OCI-LY3 (cell line): ENCODE measurements around the gene UBE2K.
A peak's percentile ranks its signal among the peaks of the same experiment; 100 is the strongest.
"Not testable (repeated sequence)": the region's sequence is repeated elsewhere in the genome, so short reads cannot be mapped to it uniquely, and the experiment has no call there.

ENCODE experiments used
- H2AFZ ChIP-seq: fragments of 200-600, 300-600 bp; shearing (Covaris generic); 2 replicates; pipeline ENCODE4 v1.6.0; 2014; ENCODE audit warnings: antibody characterized with exemption, low read depth, low read length
- H3K27ac ChIP-seq: fragments of 200-600, 300-600 bp; sonication (generic); 2 replicates; pipeline ENCODE4 v1.5.1; 2014; ENCODE audit warnings: mild to moderate bottlenecking, low read length, moderate library complexity, mixed read lengths
- H3K27me3 ChIP-seq: fragments of 200-600, 300-600 bp; sonication (generic); 2 replicates; pipeline ENCODE4 v1.6.1; 2014; ENCODE audit warnings: low read depth, low read length, mixed read lengths
- H3K36me3 ChIP-seq: fragments of 200-600, 300-600 bp; sonication (generic); replicated peaks from 2 replicates; pipeline ENCODE3; 2014; ENCODE audit warnings: low read depth, low read length, mixed read lengths
- H3K4me1 ChIP-seq: fragments of 300-600, 200-600 bp; sonication (generic); 2 replicates; pipeline ENCODE4 v1.6.1; 2014; ENCODE audit warnings: low read length, mixed read lengths
- H3K4me2 ChIP-seq: fragments of 200-600, 300-600 bp; sonication (generic); 2 replicates; pipeline ENCODE4 v1.6.1; 2014; ENCODE audit warnings: low read length, mixed read lengths
- H3K4me3 ChIP-seq: fragments of 300-600, 200-600 bp; sonication (generic); 2 replicates; pipeline ENCODE4 v1.5.1; 2014; ENCODE audit warnings: antibody characterized with exemption, mild to moderate bottlenecking, low read length, moderate library complexity
- H3K79me2 ChIP-seq: fragments of 300-600, 200-600 bp; shearing (Covaris generic); 2 replicates; pipeline ENCODE4 v1.6.1; 2014; ENCODE audit warnings: mild to moderate bottlenecking, low read length, mixed read lengths
- H3K9ac ChIP-seq: fragments of 300-600, 200-600 bp; shearing (Covaris generic); 2 replicates; pipeline ENCODE4 v1.6.0; 2014; ENCODE audit warnings: mild to moderate bottlenecking, low read length, moderate library complexity
- H3K9me3 ChIP-seq: fragments of 200-600, 300-600 bp; shearing (Covaris generic); 2 replicates; pipeline ENCODE4 v1.6.1; 2014; ENCODE audit warnings: low read length, mixed read lengths; ENCODE audit not compliant: insufficient read depth
- H4K20me1 ChIP-seq: fragments of 200-600, 300-600 bp; sonication (generic); 2 replicates; pipeline ENCODE4 v1.6.1; 2016; ENCODE audit warnings: low read length, mixed read lengths; ENCODE audit not compliant: insufficient read depth
- CTCF ChIP-seq: fragments of 200-600, 300-600 bp; sonication (generic); IDR thresholded peaks from 2 replicates; pipeline ENCODE4 v1.5.1; 2014; ENCODE audit warnings: antibody characterized with exemption, low read length, low read depth
- EZH2phosphoT487 ChIP-seq: fragments of 200-600 bp; shearing (Covaris generic); IDR thresholded peaks from 2 replicates; pipeline ENCODE4 v1.6.1; 2018; ENCODE audit warnings: antibody characterized with exemption, mixed run types, low read depth

Gene UBE2K

GRCh38 chr4:39697740-39698423 lies at the start of gene UBE2K:
Gene UBE2K, plus strand, starts transcription at chr4:39698136. Its CDS starts 192 bp downstream, at chr4:39698328.
- Histone ChIP-seq H3K79me2 (peaks cover 59% of the 10 kb centered on the region), H3K9me3 (no peaks in the 10 kb centered on the region), H2AFZ (peak within 1 kb of the TSS; percentile 92), H3K4me2 (peak within 1 kb of the TSS; percentile 95), H3K9ac (peak within 1 kb of the TSS; percentile 94), H3K4me1 (peaks cover 28% of the 10 kb centered on the region), H3K36me3 (peaks cover 5% of the 10 kb centered on the region), H3K4me3 (peak within 1 kb of the TSS; percentile 85), H4K20me1 (peaks cover 21% of the 10 kb centered on the region), H3K27ac (peak within 1 kb of the TSS; percentile 83), H3K27me3 (no peaks in the 10 kb centered on the region)
- TF ChIP-seq CTCF (no peak), EZH2phosphoT487 (no peak)

GRCh38 chr4:39648213-39648612 lies 49.7 kb upstream of the UBE2K start:
- no peaks in the 10 kb centered on the region for H3K9me3 ChIP-seq
- H3K36me3 ChIP-seq = no peaks in the 10 kb centered on the region
- no peak overlapping the region for H2AFZ ChIP-seq
- TF ChIP-seq CTCF = no peak
- no peak for TF ChIP-seq EZH2phosphoT487
- no peak overlapping the region for H3K27ac ChIP-seq
- H3K27me3 ChIP-seq = no peaks in the 10 kb centered on the region
- peaks cover under 1% of the 10 kb centered on the region; the same call in 1 of the 2 replicates for H3K4me1 ChIP-seq
- no peak overlapping the region for H3K9ac ChIP-seq
- H3K79me2 ChIP-seq = no peaks in the 10 kb centered on the region
- H3K4me3 ChIP-seq = no peak overlapping the region
- no peaks in the 10 kb centered on the region for H4K20me1 ChIP-seq
- H3K4me2 ChIP-seq = no peak overlapping the region

GRCh38 chr4:39648827-39649558 lies 48.9 kb upstream of the UBE2K start:
- TF ChIP-seq EZH2phosphoT487 (no peak), CTCF (no peak)
- Histone ChIP-seq H3K27me3 (no peaks in the 10 kb centered on the region), H3K27ac (no peak overlapping the region), H3K4me3 (no peak overlapping the region), H3K36me3 (no peaks in the 10 kb centered on the region), H3K79me2 (no peaks in the 10 kb centered on the region), H3K9me3 (no peaks in the 10 kb centered on the region), H4K20me1 (no peaks in the 10 kb centered on the region), H3K4me2 (no peak overlapping the region), H3K4me1 (peaks cover 9% of the 10 kb centered on the region), H3K9ac (no peak overlapping the region), H2AFZ (no peak overlapping the region)

GRCh38 chr4:39649639-39650265 lies 48.2 kb upstream of the UBE2K start:
- H3K4me3 ChIP-seq = no peak overlapping the region
- H3K4me2 ChIP-seq = no peak overlapping the region
- H3K9me3 ChIP-seq = no peaks in the 10 kb centered on the region
- H3K9ac ChIP-seq = no peak overlapping the region
- no peak for TF ChIP-seq EZH2phosphoT487
- no peaks in the 10 kb centered on the region for H3K36me3 ChIP-seq
- H3K27me3 ChIP-seq = no peaks in the 10 kb centered on the region
- H3K4me1 ChIP-seq = peaks cover 16% of the 10 kb centered on the region
- no peak overlapping the region for H2AFZ ChIP-seq
- H3K27ac ChIP-seq = no peak overlapping the region
- H4K20me1 ChIP-seq = no peaks in the 10 kb centered on the region
- H3K79me2 ChIP-seq = no peaks in the 10 kb centered on the region

- not testable (repeated sequence) for H3K9ac ChIP-seq, H2AFZ ChIP-seq, H3K4me2 ChIP-seq, H3K27ac ChIP-seq, H4K20me1 ChIP-seq, H3K27me3 ChIP-seq, H3K4me3 ChIP-seq, H3K79me2 ChIP-seq, H3K36me3 ChIP-seq, H3K9me3 ChIP-seq
- peaks cover 34% of the 10 kb centered on the region for H3K4me1 ChIP-seq
These were observed 46.4 kb upstream of the UBE2K start for GRCh38 chr4:39651586-39651985.
